ENCODE measurements around the gene MND1.

Gene MND1, protein sequence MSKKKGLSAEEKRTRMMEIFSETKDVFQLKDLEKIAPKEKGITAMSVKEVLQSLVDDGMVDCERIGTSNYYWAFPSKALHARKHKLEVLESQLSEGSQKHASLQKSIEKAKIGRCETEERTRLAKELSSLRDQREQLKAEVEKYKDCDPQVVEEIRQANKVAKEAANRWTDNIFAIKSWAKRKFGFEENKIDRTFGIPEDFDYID

GRCh38 chr4:153344131-153345011 lies at the start of gene MND1:
TSS of gene MND1 (plus strand) at chr4:153344688. CDS start at chr4:153344738, 50 bp downstream.
- DNase-seq (ENCODE audit: low spot score) = peak; percentile 90

- DNase-seq (ENCODE audit: low spot score) = no peak
These were observed 49.2 kb upstream of the MND1 start for GRCh38 chr4:153295131-153295755.

GRCh38 chr4:153296040-153296823 lies 48.3 kb upstream of the MND1 start:
- DNase-seq (ENCODE audit: low spot score) = no peak

- no peak for DNase-seq (ENCODE audit: low spot score)
These were observed 47.4 kb upstream of the MND1 start for GRCh38 chr4:153297116-153297515.

DNA sequence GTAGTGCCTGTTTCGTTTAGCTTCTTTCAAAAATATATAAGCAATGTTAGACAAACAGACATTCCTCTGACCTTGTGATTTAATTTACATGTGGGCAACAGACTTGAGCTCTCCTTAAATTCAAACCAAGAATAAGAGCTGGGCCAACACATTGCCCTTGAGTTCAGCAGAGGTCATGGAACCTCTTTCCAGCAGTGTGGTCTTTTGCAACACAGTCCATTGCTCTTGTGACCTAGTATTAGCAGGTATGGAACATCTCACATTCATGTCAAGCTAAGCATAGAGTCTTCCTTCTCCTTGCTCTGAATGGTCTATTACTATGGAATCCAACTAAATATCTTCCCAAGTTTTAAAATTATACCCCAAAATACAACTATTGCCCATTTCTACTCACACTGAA lies 33.7 kb upstream of the MND1 start:
- no peak for DNase-seq (ENCODE audit: low spot score)

GRCh38 chr4:153314915-153315314 lies 29.6 kb upstream of the MND1 start:
- DNase-seq (ENCODE audit: low spot score) = no peak

DNA sequence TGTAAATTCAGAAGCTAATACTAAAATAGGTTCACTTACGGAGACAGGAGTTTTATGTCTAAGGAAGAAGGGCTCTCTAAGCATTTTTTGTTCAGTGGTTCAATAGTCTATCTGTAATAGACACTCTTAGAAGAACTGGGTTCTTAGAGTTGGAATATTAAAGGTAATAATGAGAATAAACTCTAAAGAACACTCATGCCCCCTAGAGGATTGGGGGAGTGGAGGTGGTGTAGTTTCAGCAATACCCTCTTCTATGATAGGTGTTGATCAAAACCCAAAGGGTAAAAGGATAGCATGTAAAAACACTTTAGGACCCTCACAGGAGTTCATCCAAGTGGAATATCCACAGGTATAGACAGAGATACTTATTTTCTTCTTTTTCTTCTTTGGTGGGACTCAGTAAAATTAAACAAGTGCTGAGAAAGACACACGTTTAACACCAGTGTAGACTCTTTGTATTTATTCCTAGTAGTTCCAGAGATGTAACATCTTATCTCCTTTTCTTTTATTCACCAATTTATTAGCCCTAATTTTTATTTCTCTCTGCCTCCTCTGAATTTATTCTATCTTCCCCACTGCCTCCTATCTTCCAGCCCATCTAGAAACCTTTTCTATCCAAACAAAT lies 25.7 kb upstream of the MND1 start:
- peak; percentile 56 for DNase-seq (ENCODE audit: low spot score)

DNA sequence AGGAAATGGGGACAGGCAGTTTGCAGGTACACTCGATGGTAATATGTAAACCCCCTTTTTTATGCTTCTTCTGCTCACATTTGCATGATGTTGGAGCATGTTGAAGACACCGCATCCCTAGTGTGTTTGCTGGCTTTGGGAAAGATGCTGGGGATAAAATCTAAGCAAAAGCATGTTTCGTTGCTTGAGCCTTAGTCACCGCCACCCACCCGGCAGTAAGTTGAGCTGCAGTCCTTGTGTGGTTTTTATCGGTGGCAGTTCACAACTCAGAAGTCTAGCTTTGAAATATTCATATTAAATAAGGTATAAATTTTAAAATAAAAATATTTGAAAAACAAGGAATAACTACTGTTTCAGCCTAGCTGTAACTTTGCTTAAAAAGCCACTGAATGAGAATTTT lies 21.7 kb upstream of the MND1 start:
- no peak for DNase-seq (ENCODE audit: low spot score)

DNA sequence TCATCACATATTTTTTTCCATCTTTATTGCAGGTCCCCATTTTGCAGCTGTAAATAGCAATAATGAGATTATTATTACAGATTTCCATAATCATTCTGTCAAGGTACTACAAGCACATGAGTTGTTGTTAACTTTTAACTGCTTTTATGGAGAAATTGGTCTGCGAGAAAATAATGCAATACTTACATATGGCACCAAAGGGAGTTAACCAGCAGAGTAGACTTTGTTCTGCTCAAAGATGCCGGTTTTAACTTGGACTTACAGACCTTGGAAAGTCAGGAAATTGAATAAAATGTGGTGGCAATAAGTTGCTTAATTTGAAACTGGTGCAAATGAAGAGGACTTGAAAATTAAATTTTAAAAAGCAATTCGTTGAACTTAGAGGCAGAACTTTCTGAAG lies 20.4 kb upstream of the MND1 start:
- no peak for DNase-seq (ENCODE audit: low spot score)

GRCh38 chr4:153325558-153325957 lies 18.9 kb upstream of the MND1 start:
- DNase-seq (ENCODE audit: low spot score) = no peak

DNA sequence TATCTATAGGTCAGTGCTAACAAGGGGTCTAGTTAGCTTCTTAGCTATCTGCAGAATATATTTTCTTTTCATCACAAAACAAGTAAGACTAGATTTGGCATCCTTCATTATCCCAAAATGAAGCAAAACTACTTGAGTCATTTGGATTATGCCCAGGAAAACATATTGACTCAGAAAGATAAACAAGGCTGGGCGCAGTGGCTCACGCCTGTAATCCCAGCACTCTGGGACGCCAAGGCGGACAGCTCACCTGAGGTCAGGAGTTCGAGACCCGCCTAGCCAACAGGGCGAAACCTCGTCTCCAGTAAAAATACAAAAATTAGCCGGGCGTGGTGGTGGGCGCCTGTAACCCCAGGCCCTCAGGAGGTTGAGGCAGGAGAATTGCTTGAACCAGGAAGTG lies 18.0 kb upstream of the MND1 start:
- no peak for DNase-seq (ENCODE audit: low spot score)

GRCh38 chr4:153327247-153327646 lies 17.2 kb upstream of the MND1 start:
- no peak for DNase-seq (ENCODE audit: low spot score)

DNA sequence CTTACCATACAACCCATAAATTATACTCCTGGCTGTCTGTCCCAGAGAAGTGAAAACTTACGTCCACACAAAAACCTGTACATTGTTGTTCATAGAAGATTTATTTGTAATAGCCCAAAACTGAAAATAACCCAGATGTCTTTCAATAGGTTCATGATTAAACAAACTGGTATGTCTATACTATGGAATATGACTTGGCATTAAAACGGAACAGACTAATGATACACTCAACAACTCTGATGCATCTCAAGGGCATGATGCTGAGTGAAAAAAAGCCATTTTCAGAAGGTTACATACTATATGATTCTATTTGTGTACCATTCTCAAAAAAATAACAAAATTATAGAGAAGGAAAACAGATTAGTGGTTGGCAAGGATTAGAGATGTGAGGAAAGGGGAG lies 11.6 kb upstream of the MND1 start:
- no peak for DNase-seq (ENCODE audit: low spot score)

DNA sequence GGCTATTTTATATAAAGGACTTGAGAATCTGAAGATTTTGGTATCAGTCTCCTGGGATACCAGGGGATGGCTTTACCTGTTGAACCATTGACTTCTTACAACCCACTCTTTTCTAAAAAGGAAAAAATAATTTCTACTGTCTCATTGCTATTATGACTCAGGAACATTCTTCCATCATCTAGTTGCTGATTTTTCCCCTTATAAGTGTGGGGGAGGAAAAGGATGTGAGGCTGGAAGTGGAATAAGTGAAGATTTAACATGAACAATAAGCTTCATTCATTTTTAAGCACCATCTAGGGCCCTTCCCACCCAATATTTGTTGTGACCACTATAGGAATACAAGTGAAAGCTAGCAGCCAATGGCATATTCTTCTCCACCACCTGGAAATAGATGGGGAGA lies 10.6 kb upstream of the MND1 start:
- DNase-seq (ENCODE audit: low spot score) = no peak

DNA sequence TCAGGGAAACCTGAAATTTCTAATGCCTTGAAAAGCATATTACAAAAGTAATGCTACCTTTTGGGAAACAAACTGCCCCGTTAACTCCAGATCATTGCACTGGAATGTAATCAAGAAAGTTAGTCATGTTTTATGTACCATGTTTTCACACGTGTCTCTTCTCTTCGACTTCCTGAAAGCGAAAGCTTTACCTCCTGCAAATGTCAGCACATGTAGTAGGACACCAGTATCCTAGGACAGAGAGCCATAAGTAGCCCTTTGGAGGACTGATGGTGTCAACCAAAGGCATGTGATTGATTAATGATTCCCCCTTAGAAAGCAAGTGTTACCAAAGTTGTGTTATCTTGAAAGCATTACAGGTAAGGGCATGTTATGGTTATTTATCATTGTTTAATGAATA lies 8.8 kb upstream of the MND1 start:
- DNase-seq (ENCODE audit: low spot score) = no peak

DNA sequence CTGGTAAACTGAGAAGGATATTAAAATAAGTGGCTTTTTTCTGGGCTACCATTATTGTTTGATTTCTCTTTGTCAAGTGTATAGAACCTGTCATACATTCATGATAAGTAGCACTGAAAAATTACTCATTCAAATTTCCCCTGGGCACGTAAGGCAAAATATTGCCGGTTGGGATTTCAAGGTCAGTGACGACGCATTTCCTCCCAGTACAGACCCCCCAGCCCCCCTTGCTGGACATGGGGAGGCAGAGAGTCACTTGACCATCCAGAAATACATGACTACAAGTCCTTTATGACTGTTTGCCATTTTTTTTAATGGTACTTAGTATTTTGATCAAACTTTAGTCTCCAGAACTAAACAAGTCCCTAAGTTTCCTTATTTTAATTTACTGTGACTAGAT lies 6.8 kb upstream of the MND1 start:
- no peak for DNase-seq (ENCODE audit: low spot score)

DNA sequence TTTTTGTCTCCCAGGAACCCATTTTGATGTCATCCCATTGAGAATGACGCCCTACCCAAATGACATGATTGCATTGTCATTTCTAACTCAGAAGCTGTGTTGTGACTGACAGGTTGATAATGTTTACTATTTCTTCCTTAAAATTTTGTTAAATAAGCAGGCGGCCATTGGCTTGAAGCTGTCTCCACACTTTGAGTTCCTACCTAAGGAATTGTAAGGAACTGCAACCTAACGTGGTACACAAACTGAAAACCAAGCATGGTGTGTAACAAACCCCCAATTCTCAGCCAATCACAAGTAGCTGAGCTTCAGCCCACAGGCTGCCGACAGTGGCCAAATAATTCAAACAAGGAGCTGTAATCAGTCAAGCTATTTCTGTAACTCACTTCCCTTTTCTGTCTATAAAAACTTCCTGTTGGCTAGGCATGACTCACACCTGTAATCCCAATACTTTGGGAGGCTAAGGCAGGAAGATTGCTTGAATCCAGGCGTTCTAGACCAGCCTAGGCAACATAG lies 2.9 kb upstream of the MND1 start:
- DNase-seq (ENCODE audit: low spot score) = no peak

DNA sequence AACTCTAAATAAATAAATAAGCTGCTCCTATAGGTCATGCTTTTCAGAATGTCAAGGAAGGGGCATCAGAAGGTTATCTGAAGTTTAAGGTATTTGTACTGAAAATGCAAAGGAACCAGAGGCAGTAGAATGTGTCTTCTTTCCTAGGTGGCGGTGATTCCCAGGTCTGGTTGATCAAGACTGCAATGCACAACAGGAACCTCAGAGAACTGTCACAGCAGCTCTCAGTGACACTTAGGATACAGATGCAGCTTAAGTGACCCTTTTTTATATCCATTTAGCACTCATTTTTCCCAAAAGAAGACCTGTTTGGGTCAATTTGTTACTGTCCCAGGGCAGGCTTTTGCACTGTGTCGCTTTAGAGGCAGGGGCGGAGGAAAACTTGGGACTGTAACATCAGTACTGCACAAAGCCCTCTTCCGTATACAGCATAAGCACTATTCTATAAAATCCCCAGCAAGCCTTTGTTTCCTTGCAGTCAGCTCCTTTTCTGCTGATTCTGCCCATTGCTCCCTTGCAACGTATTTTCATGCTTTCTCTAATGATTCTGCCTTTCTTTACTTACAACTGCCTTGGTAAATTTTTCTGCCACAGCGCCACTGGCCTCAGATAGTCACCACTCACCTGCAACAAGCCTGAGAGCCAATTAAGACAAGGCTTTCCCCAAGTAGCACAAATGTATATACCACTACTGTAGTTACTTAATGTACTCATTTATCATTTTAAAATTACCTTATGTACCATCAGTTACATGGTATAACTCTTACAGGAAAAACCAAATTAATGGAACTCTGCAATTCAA lies 1.5 kb upstream of the MND1 start:
- no peak for DNase-seq (ENCODE audit: low spot score)

- DNase-seq (ENCODE audit: low spot score) = peak; percentile 67
These were observed 809 bp downstream of the MND1 start for GRCh38 chr4:153345012-153345981.

GRCh38 chr4:153346031-153346430 lies 1.5 kb downstream of the MND1 start:
- DNase-seq (ENCODE audit: low spot score) = no peak
